Keratinocyte (primary cell): ENCODE results near the gene DENND4A. TPM values are rescaled to one million over a fixed set of nuclear protein-coding genes. Genes with fewer than 3 reads are reported as not detected.

Experiments
- DNase-seq: peaks from one replicate; pipeline ENCODE4 v3.0.0-alpha.2; 2011; ENCODE audit warnings: low read depth, missing footprints, low spot score
- FAIRE-seq: peaks from 2 replicates; lab custom pipeline; 2011; peaks lifted over from hg19 to GRCh38; lab: Jason Lieb, UNC
- H2AFZ ChIP-seq: 2 replicates; pipeline ENCODE4 v1.6.0; 2012; ENCODE audit warnings: low read length, control low read depth, inconsistent platforms; ENCODE audit not compliant: control insufficient read depth
- H3K27ac ChIP-seq: 2 replicates; pipeline ENCODE4 v1.5.1; 2011; ENCODE audit warnings: low read length; ENCODE audit not compliant: control insufficient read depth, insufficient read depth
- H3K27me3 ChIP-seq: 3 replicates; pipeline ENCODE4 v1.6.0; 2011; ENCODE audit warnings: low read length; ENCODE audit not compliant: control insufficient read depth, insufficient read depth; ENCODE audit errors: extremely low read depth
- H3K36me3 ChIP-seq, 2 experiments: 2 replicates in 1 of 2; 3 replicates in 1 of 2; pipeline ENCODE4 v1.5.1; 2011; ENCODE audit warnings: low read length in 2 of 2, mild to moderate bottlenecking in 1 of 2; ENCODE audit not compliant: control insufficient read depth in 2 of 2, insufficient read depth in 2 of 2; ENCODE audit errors: extremely low read depth in 1 of 2
- H3K4me1 ChIP-seq: 3 replicates; pipeline ENCODE4 v1.5.1; 2011; ENCODE audit warnings: low read length; ENCODE audit not compliant: control insufficient read depth, insufficient read depth; ENCODE audit errors: extremely low read depth
- H3K4me2 ChIP-seq: 3 replicates; pipeline ENCODE4 v1.6.0; 2011; ENCODE audit warnings: low read depth, low read length; ENCODE audit not compliant: control insufficient read depth, insufficient read depth; ENCODE audit errors: extremely low read depth
- H3K4me3 ChIP-seq, 3 experiments: fragments of 200-600 bp in 1 of 3; sonication (generic) in 1 of 3; 2 replicates in 2 of 3; 3 replicates in 1 of 3; pipeline ENCODE4 v1.5.1; 2011 to 2016; ENCODE audit warnings: low read length in 3 of 3, mild to moderate bottlenecking in 3 of 3, control low read depth in 2 of 3, inconsistent platforms in 1 of 3, low read depth in 1 of 3, mixed read lengths in 1 of 3, mixed run types in 1 of 3, moderate library complexity in 1 of 3; ENCODE audit not compliant: control insufficient read depth in 2 of 3, insufficient read depth in 2 of 3; ENCODE audit errors: extremely low read depth in 1 of 3
- H3K79me2 ChIP-seq: 2 replicates; pipeline ENCODE4 v1.6.0; 2012; ENCODE audit warnings: low read length; ENCODE audit not compliant: control insufficient read depth, insufficient read depth
- H3K9ac ChIP-seq: 3 replicates; pipeline ENCODE4 v1.6.0; 2011; ENCODE audit warnings: low read length; ENCODE audit not compliant: control insufficient read depth, insufficient read depth; ENCODE audit errors: extremely low read depth
- H3K9me1 ChIP-seq: 3 replicates; pipeline ENCODE4 v1.6.0; 2011; ENCODE audit warnings: low read length; ENCODE audit not compliant: control insufficient read depth, insufficient read depth; ENCODE audit errors: extremely low read depth
- H3K9me3 ChIP-seq: 2 replicates; pipeline ENCODE4 v1.5.1; 2012; ENCODE audit warnings: low read depth, low read length; ENCODE audit not compliant: control insufficient read depth
- H4K20me1 ChIP-seq: 3 replicates; pipeline ENCODE4 v1.6.0; 2011; ENCODE audit warnings: low read length; ENCODE audit not compliant: control insufficient read depth, insufficient read depth; ENCODE audit errors: extremely low read depth
- CTCF ChIP-seq, 3 experiments: IDR thresholded peaks in 1 of 3; conservative IDR thresholded peaks in 1 of 3; optimal IDR thresholded peaks in 1 of 3; 2 replicates in 2 of 3; 3 replicates in 1 of 3; pipeline versions ENCODE3 to v1.5.1; 2011; ENCODE audit warnings: low read length in 3 of 3, mild to moderate bottlenecking in 3 of 3, moderate library complexity in 2 of 3, control low read depth in 1 of 3, inconsistent platforms in 1 of 3; ENCODE audit not compliant: insufficient read depth in 2 of 3; ENCODE audit errors: extremely low read depth in 1 of 3
- EZH2 ChIP-seq: IDR thresholded peaks from one replicate; pipeline ENCODE4 v1.6.1; 2012; ENCODE audit warnings: inconsistent platforms, mild to moderate bottlenecking, low read length, moderate library complexity
- dilution Hi-C: fragments of 300-500 bp; cut with MboI; formaldehyde crosslinking; loops from one replicate; pipeline ENCODE4 v1.7.0; 2020; ENCODE audit warnings: low sequenced_read_pairs; ENCODE audit not compliant: extremely low pct_ligation_motif_present
- polyA plus RNA-seq, 5 experiments: library from polyadenylated mRNA; depleted of rRNA in 3 of 5; stranded (reverse) in 3 of 5; stranded (forward) in 1 of 5; unstranded in 1 of 5; fragments of >200 nt; gene quantifications; 1 replicate in 1 of 5; 2 replicates in 3 of 5; 3 replicates in 1 of 5; pipeline versions ENCODE4 v1.2.1 to v1.2.3, GENCODE V29; 2011 to 2012; ENCODE audit warnings: missing spikeins in 2 of 5, low read depth in 1 of 5, low replicate concordance in 1 of 5

Gene DENND4A
- polyA plus RNA-seq, 1 donor (not counting 4 experiments of a cell fraction or from before 2014, with no cell fraction given) = 10.0 TPM

- dilution Hi-C loops = no loop called here
- Histone ChIP-seq H3K4me1 (peaks cover 35% of the 10 kb centered on the region), H3K9me1 (no peaks in the 10 kb centered on the region), H3K4me2 (peak overlapping the region; percentile 17), H3K36me3 (peaks cover 4% of the 10 kb centered on the region in 2 experiments), H2AFZ (no peak overlapping the region), H3K79me2 (no peaks in the 10 kb centered on the region), H3K9me3 (no peaks in the 10 kb centered on the region), H3K27me3 (no peaks in the 10 kb centered on the region), H4K20me1 (no peaks in the 10 kb centered on the region), H3K9ac (no peak overlapping the region), H3K4me3 (no peak overlapping the region), H3K27ac (peak overlapping the region; percentile 68)
- DNase-seq (no peak), FAIRE-seq (no peak)
- TF ChIP-seq CTCF (optimal IDR thresholded peaks at IDR 0.05 in 1 of 3, IDR thresholded peaks at IDR 0.05 in 1 of 3, conservative IDR thresholded peaks at IDR 0.05 in 1 of 3; ENCODE audit: extremely low read depth in 1 of 3, insufficient read depth in 2 of 3, low read length in 3 of 3) = no peak
- no peak for TF ChIP-seq EZH2
Measured at GRCh38 chr15:65655457-65655856, 136.6 kb downstream of the DENND4A start.

GRCh38 chr15:65655026-65655425 lies 137.1 kb downstream of the DENND4A start:
- peak; percentile 49 for FAIRE-seq
- peak overlapping the region; percentile 17 for H3K4me2 ChIP-seq
- DNase-seq = peak; percentile 48
- H3K4me3 ChIP-seq = no peak overlapping the region
- dilution Hi-C loops = no loop called here
- peaks cover 4% of the 10 kb centered on the region in 2 experiments for H3K36me3 ChIP-seq
- TF ChIP-seq EZH2 = no peak
- TF ChIP-seq CTCF (optimal IDR thresholded peaks at IDR 0.05 in 1 of 3, IDR thresholded peaks at IDR 0.05 in 1 of 3, conservative IDR thresholded peaks at IDR 0.05 in 1 of 3; ENCODE audit: extremely low read depth in 1 of 3, insufficient read depth in 2 of 3, low read length in 3 of 3) = no peak
- H3K9me3 ChIP-seq = no peaks in the 10 kb centered on the region
- H3K27ac ChIP-seq = peak overlapping the region; percentile 68
- H3K79me2 ChIP-seq = no peaks in the 10 kb centered on the region
- no peaks in the 10 kb centered on the region for H3K27me3 ChIP-seq
- no peaks in the 10 kb centered on the region for H4K20me1 ChIP-seq
- H3K9ac ChIP-seq = no peak overlapping the region
- H3K9me1 ChIP-seq = no peaks in the 10 kb centered on the region
- H2AFZ ChIP-seq = no peak overlapping the region
- peaks cover 35% of the 10 kb centered on the region for H3K4me1 ChIP-seq
